HG03460 (cell line): ENCODE results near the gene PARL.

Experiments
- ATAC-seq: cut with Tn5 transposase; IDR thresholded peaks from one replicate; pipeline ENCODE4 v1.9.1; 2021; ENCODE audit not compliant: unreplicated experiment

The PARL gene

GRCh38 chr3:183884427-183885296 is at the start of gene PARL:
Gene PARL (minus strand): TSS chr3:183884880. CDS start chr3:183884846, 34 bp downstream.
- ATAC-seq: peak; percentile 99

- no peak for ATAC-seq
Measured at GRCh38 chr3:183933160-183933559, 48.5 kb upstream of the PARL start.

DNA sequence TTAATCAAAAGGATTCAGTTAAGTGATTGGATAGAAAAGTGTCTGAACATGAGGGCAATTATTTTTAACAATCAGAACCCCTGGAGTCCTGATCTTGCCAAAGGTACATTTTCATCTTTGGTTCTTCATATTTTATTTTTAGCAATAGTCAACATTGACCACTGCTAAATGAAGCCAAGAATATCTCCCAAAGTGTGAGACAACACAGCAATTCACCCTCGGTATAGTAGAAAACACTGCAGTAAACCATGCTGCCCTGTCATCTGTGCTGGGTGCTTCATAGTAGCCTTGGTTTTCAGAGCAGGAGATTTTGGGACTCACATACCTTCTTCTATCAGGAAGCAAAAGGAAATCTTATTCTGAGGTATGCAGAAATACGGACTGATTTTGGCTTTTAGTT is 47.2 kb upstream of the PARL start:
- no peak for ATAC-seq

- no peak for ATAC-seq
Measured at GRCh38 chr3:183930086-183930485, 45.4 kb upstream of the PARL start.

- ATAC-seq: no peak
Measured at GRCh38 chr3:183927059-183927458, 42.4 kb upstream of the PARL start.

- no peak for ATAC-seq
Measured at GRCh38 chr3:183924956-183925355, 40.3 kb upstream of the PARL start.

GRCh38 chr3:183924543-183924942 is 39.9 kb upstream of the PARL start:
- ATAC-seq: no peak

DNA sequence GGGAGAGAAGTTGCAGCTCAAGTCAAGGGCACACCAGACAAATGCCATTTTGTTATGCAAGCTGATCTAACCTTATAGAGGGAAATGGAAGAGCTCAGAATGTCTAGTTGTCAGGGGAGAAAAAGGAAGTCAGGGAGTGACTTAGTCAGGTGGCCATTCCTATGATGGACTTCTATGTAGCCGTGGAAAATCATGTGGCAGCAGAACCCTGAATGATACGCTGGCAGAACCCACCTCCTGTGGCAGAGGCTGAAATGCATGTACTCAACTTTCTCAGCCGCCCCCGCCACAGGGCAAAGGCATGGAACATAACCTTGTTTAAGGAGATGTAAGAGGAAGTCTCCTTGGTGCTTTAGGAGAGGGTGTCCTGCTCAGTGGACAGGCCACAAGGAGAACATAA is 37.7 kb upstream of the PARL start:
- no peak for ATAC-seq

DNA sequence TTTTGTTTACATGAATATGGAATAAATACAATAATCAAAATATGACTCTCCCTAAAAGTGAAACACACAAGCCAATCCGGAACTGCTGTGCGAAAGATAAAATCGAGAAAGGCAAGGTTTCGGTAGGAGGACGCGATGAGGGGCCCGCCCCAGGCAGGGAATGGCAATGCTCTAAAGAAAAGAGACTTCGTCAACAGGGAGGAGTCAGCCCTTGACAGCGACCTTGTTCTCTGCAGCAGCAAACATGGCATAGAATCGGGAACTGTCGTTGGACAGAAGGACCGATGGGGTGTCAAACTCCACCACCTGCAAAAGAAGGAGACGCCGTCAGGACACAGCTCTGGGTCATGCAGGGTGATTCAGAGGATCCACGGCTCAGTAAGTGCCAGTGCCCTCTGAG is 36.4 kb upstream of the PARL start:
- ATAC-seq: no peak

DNA sequence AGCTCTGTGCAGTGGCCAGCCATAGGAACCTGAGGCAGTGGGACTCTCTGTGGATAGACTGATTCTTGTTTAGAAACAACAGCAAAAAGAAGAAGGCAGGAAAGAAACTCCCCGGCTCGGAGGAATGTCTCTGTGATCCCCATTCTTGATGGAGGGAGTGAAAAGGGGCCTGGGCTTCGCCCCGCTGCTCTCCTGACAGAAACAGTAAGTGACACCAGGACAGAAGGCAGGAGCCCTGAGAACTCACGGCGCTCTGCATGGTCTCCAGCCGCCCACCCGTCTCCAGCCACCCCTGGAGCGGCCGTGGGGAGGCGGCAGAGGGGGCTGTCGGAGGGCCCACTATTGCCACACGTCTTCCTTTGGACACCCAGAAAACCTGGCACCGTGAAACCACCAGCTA is 35.7 kb upstream of the PARL start:
- ATAC-seq: no peak

DNA sequence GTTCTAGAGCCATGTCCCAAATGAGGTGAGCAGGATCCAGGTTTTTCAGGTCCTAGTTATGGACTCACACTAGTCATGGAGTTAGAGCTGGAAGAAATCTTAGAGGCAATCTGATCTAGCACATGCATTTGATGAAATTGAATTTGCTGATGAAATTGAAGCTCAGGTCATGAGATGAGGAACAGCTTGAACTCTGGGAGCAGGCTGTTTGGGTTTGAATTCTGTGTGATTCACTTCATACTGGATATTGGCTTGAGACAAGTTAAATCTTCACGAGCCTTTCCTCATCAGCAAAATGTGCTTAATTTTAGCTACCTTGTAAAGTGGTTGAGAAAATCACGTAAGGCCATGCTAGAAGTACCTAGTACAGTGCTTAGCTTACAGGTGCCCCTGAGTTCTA is 33.5 kb upstream of the PARL start:
- ATAC-seq: no peak

DNA sequence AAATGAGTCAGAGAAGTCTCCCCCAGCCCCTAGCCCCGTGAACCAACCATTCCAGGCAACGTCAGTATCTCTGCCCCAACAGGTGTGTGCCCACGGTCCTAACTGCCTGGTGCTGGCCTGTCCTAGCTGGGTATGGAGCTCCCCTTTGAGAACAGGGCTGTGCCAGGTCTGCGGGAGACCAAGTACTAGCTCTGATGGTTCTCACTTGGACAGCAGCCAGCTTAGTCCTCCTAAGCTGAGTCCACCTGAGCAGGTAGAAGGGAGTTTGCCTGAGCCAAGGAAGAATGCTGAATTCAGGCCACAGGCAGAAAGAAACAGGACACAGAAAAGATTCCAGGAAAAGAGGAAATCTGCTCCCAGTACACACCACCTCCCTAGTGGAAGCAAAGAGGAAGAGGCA is 33.1 kb upstream of the PARL start:
- ATAC-seq: no peak

GRCh38 chr3:183914856-183915255 is 30.2 kb upstream of the PARL start:
- no peak for ATAC-seq

DNA sequence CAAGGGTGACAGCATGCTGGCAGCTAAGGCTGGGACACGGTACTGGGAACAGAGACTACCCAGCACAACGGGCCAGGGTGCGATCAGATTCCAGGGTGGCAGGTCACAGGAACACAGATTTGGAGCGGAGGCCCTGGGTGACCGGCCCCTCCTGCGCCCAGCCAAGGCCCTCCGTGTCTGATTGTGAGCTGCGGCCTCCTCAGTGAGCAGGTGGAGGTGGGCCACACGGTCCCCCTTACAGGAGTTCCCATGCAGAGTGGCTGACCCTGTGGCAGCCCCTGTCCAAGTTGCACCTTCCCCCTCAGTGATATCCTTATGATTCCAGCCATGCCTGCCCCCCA is 28.9 kb upstream of the PARL start:
- no peak for ATAC-seq

DNA sequence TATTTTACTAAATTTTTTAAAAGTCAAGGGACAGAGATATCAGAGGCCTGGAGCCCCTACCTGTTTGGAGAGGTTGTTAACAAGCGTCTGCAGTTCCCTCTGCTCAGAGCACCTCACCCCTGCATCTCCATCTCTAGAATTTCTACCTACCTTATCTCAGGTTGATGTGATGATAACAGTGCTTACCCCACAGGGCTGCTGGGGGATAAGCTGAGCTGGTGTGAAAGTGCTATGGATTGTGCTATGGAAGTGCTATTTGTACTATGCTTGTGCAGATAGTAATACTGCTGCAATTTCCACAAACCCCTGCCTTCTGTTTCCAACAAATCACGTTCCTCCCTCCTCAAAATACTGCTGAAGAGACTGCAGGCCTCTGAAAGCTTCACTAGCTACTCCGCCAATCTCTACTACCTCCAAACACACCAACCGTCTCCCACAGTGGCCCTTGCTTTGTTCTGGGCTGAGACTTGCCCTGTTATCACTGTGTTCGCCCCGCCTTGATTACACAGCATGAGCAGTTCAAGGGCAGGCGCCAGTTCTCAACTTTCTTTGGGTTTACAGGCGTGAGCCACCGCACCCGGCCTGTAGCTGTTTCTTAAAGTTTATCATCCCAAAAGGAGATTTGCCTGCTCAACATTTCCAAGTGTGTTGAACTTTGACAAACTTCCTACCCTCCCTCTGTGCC is 28.4 kb upstream of the PARL start:
- ATAC-seq: no peak

DNA sequence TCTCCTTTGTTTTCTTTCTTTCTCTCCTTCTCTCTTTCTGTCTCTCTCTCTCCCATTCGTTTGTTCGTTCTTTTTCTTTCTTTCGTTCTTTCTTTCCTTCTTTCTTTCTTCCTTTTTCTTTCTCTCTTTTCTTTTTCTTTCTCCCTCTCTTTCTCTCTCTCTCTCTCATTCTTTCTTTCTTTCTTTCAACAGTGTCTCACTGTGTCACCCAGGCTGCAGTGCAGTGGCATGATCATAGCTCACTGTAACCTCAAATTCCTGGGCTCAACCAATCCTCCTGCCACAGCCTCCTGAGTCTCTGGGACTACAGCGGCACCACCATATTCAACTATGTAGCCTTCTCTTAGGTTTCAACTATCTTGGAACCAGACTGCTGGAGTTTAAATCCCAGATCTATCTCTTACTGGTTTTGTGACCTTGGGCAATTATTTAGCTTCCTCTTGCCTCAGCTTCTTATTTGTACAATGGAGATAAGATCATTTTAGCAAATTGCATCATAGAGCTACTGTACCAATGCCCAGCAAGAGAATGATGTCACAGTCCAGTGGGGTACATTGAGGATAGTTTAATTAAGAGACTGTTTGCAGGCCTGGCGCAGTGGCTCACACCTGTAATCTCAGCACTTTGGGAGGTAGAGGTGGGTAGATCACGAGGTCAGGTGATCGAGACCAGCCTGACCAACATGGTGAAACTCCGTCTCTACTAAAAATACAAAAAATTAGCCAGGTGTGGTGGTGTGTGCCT is 27.3 kb upstream of the PARL start:
- ATAC-seq: no peak

GRCh38 chr3:183911087-183911486 is 26.4 kb upstream of the PARL start:
- no peak for ATAC-seq

DNA sequence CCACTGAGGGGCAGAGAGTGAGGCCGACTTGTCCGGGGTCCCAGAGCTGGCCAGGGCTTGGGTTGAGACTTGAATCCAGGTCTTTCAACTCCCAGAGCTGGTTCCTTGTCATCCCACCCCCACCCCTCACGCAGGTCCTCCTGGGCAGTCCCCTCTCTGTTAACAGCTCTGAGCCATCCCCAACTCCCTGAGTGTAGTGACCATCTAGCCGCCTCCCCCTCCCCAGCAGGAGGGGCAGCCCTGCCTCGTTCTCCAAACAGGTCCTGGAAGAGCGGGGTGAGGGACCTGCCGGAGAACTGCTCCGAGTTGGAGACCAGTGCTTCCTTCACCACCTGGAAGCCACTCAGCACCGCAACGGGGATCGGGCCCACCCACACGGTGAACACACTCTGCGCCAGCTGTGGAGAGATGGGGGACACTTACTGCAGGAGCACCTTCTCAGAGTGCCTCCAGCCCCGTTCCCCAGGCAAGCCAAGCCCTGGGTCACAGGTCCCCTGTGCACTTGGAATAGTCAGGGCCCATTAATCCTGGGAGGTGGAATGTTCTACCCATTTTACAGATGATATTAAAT is 24.4 kb upstream of the PARL start:
- ATAC-seq: no peak

GRCh38 chr3:183907911-183908331 is 23.2 kb upstream of the PARL start:
- no peak for ATAC-seq

GRCh38 chr3:183907176-183907575 is 22.5 kb upstream of the PARL start:
- no peak for ATAC-seq

DNA sequence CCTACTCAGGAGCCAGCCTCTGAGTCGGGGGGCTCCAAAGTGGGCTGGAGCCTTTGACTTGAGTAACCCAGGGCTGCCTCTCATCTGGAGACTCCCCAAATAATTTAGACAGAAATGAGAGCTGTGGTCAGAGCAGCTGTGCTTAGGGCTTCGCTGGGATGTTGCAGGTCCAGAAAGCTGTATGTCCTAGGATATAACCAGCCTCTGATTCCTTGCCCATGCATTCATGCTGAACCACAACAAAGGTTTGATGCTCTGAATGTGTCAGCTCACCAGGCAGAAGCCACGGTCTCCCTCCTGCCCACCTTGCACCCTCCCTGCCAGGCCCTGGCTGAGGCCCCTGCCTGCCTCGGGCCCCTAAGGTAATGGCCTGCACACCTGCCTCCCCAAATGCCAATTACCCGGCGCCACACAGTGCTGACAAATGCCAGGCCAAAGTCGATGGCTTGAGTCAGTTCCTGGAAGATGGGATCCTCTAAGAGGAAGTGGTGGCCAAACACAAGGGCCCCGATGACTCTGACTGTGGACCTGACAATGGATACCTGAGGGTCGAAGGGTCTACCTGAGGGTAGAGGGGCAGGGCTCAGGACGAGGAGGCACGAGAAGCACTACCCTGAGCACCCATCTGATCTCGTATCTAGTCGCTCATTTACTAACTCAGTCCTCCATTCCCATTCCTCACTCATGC is 21.7 kb upstream of the PARL start:
- no peak for ATAC-seq
